ENCODE measurements around the gene KCNJ15.

- TF ChIP-seq RAD21 (IDR thresholded peaks at IDR 0.05; ENCODE audit: insufficient read depth, low read depth, low read length) (no peak), EZH2 (IDR thresholded peaks at IDR 0.05; ENCODE audit: borderline replicate concordance, control insufficient read depth, low read depth, low read length) (no peak), POLR2AphosphoS2 (IDR thresholded peaks at IDR 0.05; ENCODE audit: low read depth, low read length) (no peak), CTCF (IDR thresholded peaks at IDR 0.05 in 2 of 3, conservative IDR thresholded peaks at IDR 0.05 in 1 of 3; ENCODE audit: control insufficient read depth in 2 of 3, extremely low read depth in 1 of 3, insufficient read depth in 1 of 3, low read depth in 3 of 3, low read length in 3 of 3) (no peak), GABPA (IDR thresholded peaks at IDR 0.05; ENCODE audit: low read depth) (no peak), TAF1 (IDR thresholded peaks at IDR 0.05; ENCODE audit: borderline replicate concordance, low read depth, low read length) (no peak), ZNF622 (IDR thresholded peaks at IDR 0.05) (no peak), USF1 (IDR thresholded peaks at IDR 0.05; ENCODE audit: borderline replicate concordance, extremely low read length, insufficient read depth, low read depth, low read length) (no peak), NR2C1 (IDR thresholded peaks at IDR 0.05) (no peak), POLR2AphosphoS5 (IDR thresholded peaks at IDR 0.05; ENCODE audit: low read length) (no peak), BRCA1 (IDR thresholded peaks at IDR 0.05; ENCODE audit: low read depth, low read length) (no peak), REST (IDR thresholded peaks at IDR 0.05; ENCODE audit: low read depth, low read length) (no peak), FOXK2 (IDR thresholded peaks at IDR 0.05) (no peak), SKIL (IDR thresholded peaks at IDR 0.05; ENCODE audit: low read depth, poor library complexity, severe bottlenecking) (no peak)
Measured at GRCh38 chr21:38346286-38346685, 89.5 kb downstream of the KCNJ15 start.

Measured in GM12878 (cell line).